ENCODE measurements around the gene RABL2B. TPM values are rescaled to one million over a fixed set of nuclear protein-coding genes. Genes with fewer than 3 reads are reported as not detected.
A peak's percentile ranks its signal among the peaks of the same experiment; 100 is the strongest.

The RABL2B gene
- total RNA-seq, 2 donors from 2014 or later, result 4.3 to 9.9 TPM

- DNase-seq (ENCODE audit: low spot score), result no peak
- Histone ChIP-seq H3K4me1 (peaks cover 0 to 13% of the 10 kb centered on the region in 2 donors), H3K36me3 (no peaks in the 10 kb centered on the region), H3K27me3 (peaks cover 0 to 10% of the 10 kb centered on the region in 2 donors), H3K9me3 (no peaks in the 10 kb centered on the region), H3K27ac (no peak overlapping the region), H3K4me3 (no peak overlapping the region)
- no peak for TF ChIP-seq CTCF (IDR thresholded peaks at IDR 0.05)
Observed at GRCh38 chr22:50734343-50734771, 49.1 kb downstream of the RABL2B start.

GRCh38 chr22:50733521-50734342, 49.7 kb downstream of the RABL2B start:
- H3K4me3 ChIP-seq, result no peak overlapping the region
- H3K4me1 ChIP-seq, result peaks cover 0 to 13% of the 10 kb centered on the region in 2 donors
- H3K36me3 ChIP-seq, result no peaks in the 10 kb centered on the region
- no peak for TF ChIP-seq CTCF (IDR thresholded peaks at IDR 0.05)
- H3K9me3 ChIP-seq, result no peaks in the 10 kb centered on the region
- H3K27ac ChIP-seq, result no peak overlapping the region
- H3K27me3 ChIP-seq, result peaks cover 0 to 10% of the 10 kb centered on the region in 2 donors
- no peak for DNase-seq (ENCODE audit: low spot score)

DNA sequence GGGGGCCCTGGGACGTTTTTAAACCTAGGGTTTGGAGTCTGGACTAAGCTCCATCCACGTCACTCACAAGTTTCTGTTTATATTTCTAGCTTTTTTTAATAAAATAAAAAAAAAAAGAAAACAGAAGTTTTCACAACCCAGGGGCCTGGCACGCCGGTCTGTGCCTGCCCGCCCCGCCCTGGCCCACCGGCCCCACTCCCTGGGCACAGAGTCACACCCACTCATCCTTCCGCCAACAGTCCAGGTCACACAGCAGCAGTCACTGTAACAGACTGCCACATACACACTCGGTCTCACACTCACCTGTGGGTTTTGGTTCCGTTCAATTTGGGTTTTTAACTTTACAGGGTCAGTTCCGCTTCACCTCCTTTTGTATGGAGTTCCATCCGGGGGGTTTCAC, 50.8 kb downstream of the RABL2B start:
- H3K9me3 ChIP-seq, result no peaks in the 10 kb centered on the region
- no peak for TF ChIP-seq CTCF (IDR thresholded peaks at IDR 0.05)
- H3K27ac ChIP-seq, result no peak overlapping the region
- peaks cover 0 to 10% of the 10 kb centered on the region in 2 donors for H3K27me3 ChIP-seq
- DNase-seq (ENCODE audit: low spot score), result no peak
- peaks cover 6% of the 10 kb centered on the region for H3K36me3 ChIP-seq
- no peak overlapping the region for H3K4me3 ChIP-seq
- H3K4me1 ChIP-seq, result peaks cover 0 to 13% of the 10 kb centered on the region in 2 donors

GRCh38 chr22:50731811-50732624, 51.4 kb downstream of the RABL2B start:
- Histone ChIP-seq H3K27me3 (peaks cover 0 to 10% of the 10 kb centered on the region in 2 donors), H3K9me3 (no peaks in the 10 kb centered on the region), H3K4me3 (no peak overlapping the region), H3K36me3 (peaks cover 6% of the 10 kb centered on the region), H3K27ac (no peak overlapping the region), H3K4me1 (peaks cover 0 to 13% of the 10 kb centered on the region in 2 donors)
- peak; percentile 42 to 71 for TF ChIP-seq CTCF (IDR thresholded peaks at IDR 0.05)
- no peak for DNase-seq (ENCODE audit: low spot score)

GRCh38 chr22:50730941-50731661, 52.3 kb downstream of the RABL2B start:
- peaks cover 6% of the 10 kb centered on the region for H3K36me3 ChIP-seq
- H3K27ac ChIP-seq, result no peak overlapping the region
- no peak for TF ChIP-seq CTCF (IDR thresholded peaks at IDR 0.05)
- DNase-seq (ENCODE audit: low spot score), result no peak
- H3K9me3 ChIP-seq, result no peaks in the 10 kb centered on the region
- H3K4me1 ChIP-seq, result peaks cover 0 to 20% of the 10 kb centered on the region in 2 donors
- H3K4me3 ChIP-seq, result no peak overlapping the region
- H3K27me3 ChIP-seq, result peaks cover 0 to 10% of the 10 kb centered on the region in 2 donors
